SJSA1 (cell line): ENCODE results near the gene ARL14EPL. TPM values are rescaled to one million over a fixed set of nuclear protein-coding genes. Genes with fewer than 3 reads are reported as not detected.
"Not testable (repeated sequence)": the region's sequence is repeated elsewhere in the genome, so short reads cannot be mapped to it uniquely, and the experiment has no call there.

Experiments used
- DNase-seq, 2 experiments: peaks; one replicate each; pipeline ENCODE4 v3.0.0-alpha.2; 2015 to 2020; ENCODE audit warnings: low spot score in 2 of 2, low read depth in 1 of 2
- H3K27ac ChIP-seq: fragments of 250-450 bp; sonication (Bioruptor Pico); 2 replicates; pipeline ENCODE4 v1.5.1; 2020; ENCODE audit warnings: mild to moderate bottlenecking, moderate library complexity
- H3K27me3 ChIP-seq: fragments of 250-450 bp; sonication (Bioruptor Pico); replicated peaks from 2 replicates; pipeline ENCODE4 v1.5.1; 2020; ENCODE audit warnings: mild to moderate bottlenecking, moderate library complexity
- H3K36me3 ChIP-seq: fragments of 250-450 bp; sonication (Bioruptor Pico); 2 replicates; pipeline ENCODE4 v1.5.1; 2020; ENCODE audit warnings: mild to moderate bottlenecking
- H3K4me1 ChIP-seq: fragments of 250-450 bp; sonication (Bioruptor Pico); replicated peaks from 2 replicates; pipeline ENCODE4 v1.6.1; 2021; ENCODE audit warnings: mild to moderate bottlenecking
- H3K4me3 ChIP-seq: fragments of 250-450 bp; sonication (Bioruptor Pico); 2 replicates; pipeline ENCODE4 v1.5.1; 2020; ENCODE audit warnings: mild to moderate bottlenecking
- H3K9me3 ChIP-seq: fragments of 250-450 bp; sonication (Bioruptor Pico); replicated peaks from 2 replicates; pipeline ENCODE4 v1.5.1; 2020; ENCODE audit warnings: mild to moderate bottlenecking
- total RNA-seq: library from RNA; depleted of rRNA; stranded (reverse); fragments of >200 nt; shearing (Covaris generic); gene quantifications from 2 replicates; pipeline ENCODE4 v1.2.3, GENCODE V29; 2014

ARL14EPL gene
- total RNA-seq, 1 experiment from 2014 or later = 1.3 TPM

GRCh38 chr5:116071211-116071610, 38.9 kb downstream of the ARL14EPL start:
- no peaks in the 10 kb centered on the region for H3K27me3 ChIP-seq

GRCh38 chr5:116075191-116075831, 43.0 kb downstream of the ARL14EPL start:
- H3K9me3 ChIP-seq = no peaks in the 10 kb centered on the region
- no peak overlapping the region for H3K4me3 ChIP-seq
- no peaks in the 10 kb centered on the region for H3K27me3 ChIP-seq
- H3K36me3 ChIP-seq = no peaks in the 10 kb centered on the region
- no peak overlapping the region for H3K27ac ChIP-seq
- no peak for DNase-seq
- peaks cover 6% of the 10 kb centered on the region for H3K4me1 ChIP-seq

More at GRCh38 chr5:116071211-116071610, 38.9 kb downstream of the ARL14EPL start:
- Histone ChIP-seq H3K4me1 (peaks cover 6% of the 10 kb centered on the region), H3K36me3 (no peaks in the 10 kb centered on the region), H3K4me3 (no peak overlapping the region), H3K27ac (no peak overlapping the region), H3K9me3 (no peaks in the 10 kb centered on the region)
- no peak for DNase-seq

GRCh38 chr5:116076496-116076895, 44.2 kb downstream of the ARL14EPL start:
- peaks cover 6% of the 10 kb centered on the region for H3K4me1 ChIP-seq
- no peaks in the 10 kb centered on the region for H3K9me3 ChIP-seq
- no peak for DNase-seq
- H3K27me3 ChIP-seq = no peaks in the 10 kb centered on the region
- H3K4me3 ChIP-seq = no peak overlapping the region
- H3K36me3 ChIP-seq = no peaks in the 10 kb centered on the region
- H3K27ac ChIP-seq = no peak overlapping the region

- DNase-seq = no peak
- no peak overlapping the region for H3K27ac ChIP-seq
- H3K4me3 ChIP-seq = no peak overlapping the region
- H3K4me1 ChIP-seq = peaks cover 6% of the 10 kb centered on the region
- no peaks in the 10 kb centered on the region; the same call in 1 of the 2 replicates for H3K36me3 ChIP-seq
- H3K27me3 ChIP-seq = no peaks in the 10 kb centered on the region
- no peaks in the 10 kb centered on the region for H3K9me3 ChIP-seq
These were observed 45.9 kb downstream of the ARL14EPL start for GRCh38 chr5:116078199-116078598.

GRCh38 chr5:116084287-116084691, 52.0 kb downstream of the ARL14EPL start:
- peaks cover 11% of the 10 kb centered on the region for H3K4me1 ChIP-seq
- H3K36me3 ChIP-seq = peaks cover 28% of the 10 kb centered on the region
- peak overlapping the region; percentile 84 for H3K4me3 ChIP-seq
- no peaks in the 10 kb centered on the region for H3K27me3 ChIP-seq
- no peaks in the 10 kb centered on the region for H3K9me3 ChIP-seq
- DNase-seq = no peak
- peak overlapping the region; percentile 94 for H3K27ac ChIP-seq

GRCh38 chr5:116084871-116085715, 52.8 kb downstream of the ARL14EPL start, which contains the start of gene COMMD10:
Gene COMMD10 (plus strand): TSS chr5:116085025.
- peak; percentile 87 to 88 for DNase-seq
- Histone ChIP-seq H3K27ac (peak within 1 kb of the TSS; percentile 94), H3K27me3 (no peaks in the 10 kb centered on the region)

GRCh38 chr5:116086309-116086708, 54.0 kb downstream of the ARL14EPL start:
- H3K27me3 ChIP-seq, H3K27ac ChIP-seq, H3K9me3 ChIP-seq, DNase-seq: not testable (repeated sequence)
- Histone ChIP-seq H3K4me3 (peak overlapping the region; percentile 84; the same call in 1 of the 2 replicates), H3K36me3 (peaks cover 45% of the 10 kb centered on the region), H3K4me1 (peaks cover 11% of the 10 kb centered on the region)

More at GRCh38 chr5:116084871-116085715, 52.8 kb downstream of the ARL14EPL start, which contains the start of gene COMMD10:
- Histone ChIP-seq H3K4me1 (peaks cover 11% of the 10 kb centered on the region), H3K9me3 (no peaks in the 10 kb centered on the region), H3K4me3 (peak within 1 kb of the TSS; percentile 84), H3K36me3 (peaks cover 33% of the 10 kb centered on the region)

GRCh38 chr5:116088062-116088461, 55.8 kb downstream of the ARL14EPL start:
- H3K4me3 ChIP-seq = no peak overlapping the region
- no peaks in the 10 kb centered on the region for H3K27me3 ChIP-seq
- H3K9me3 ChIP-seq = no peaks in the 10 kb centered on the region
- DNase-seq = no peak
- H3K27ac ChIP-seq = no peak overlapping the region
- H3K4me1 ChIP-seq = peaks cover 11% of the 10 kb centered on the region
- peaks cover 62% of the 10 kb centered on the region for H3K36me3 ChIP-seq

GRCh38 chr5:116090302-116090701, 58.0 kb downstream of the ARL14EPL start:
- H3K36me3 ChIP-seq = peaks cover 77% of the 10 kb centered on the region
- H3K4me1 ChIP-seq = peaks cover 6% of the 10 kb centered on the region
- no peaks in the 10 kb centered on the region for H3K9me3 ChIP-seq
- no peak for DNase-seq
- H3K27me3 ChIP-seq = no peaks in the 10 kb centered on the region
- no peak overlapping the region for H3K4me3 ChIP-seq
- no peak overlapping the region for H3K27ac ChIP-seq

- Histone ChIP-seq H3K4me1 (no peaks in the 10 kb centered on the region), H3K9me3 (no peaks in the 10 kb centered on the region), H3K27me3 (no peaks in the 10 kb centered on the region), H3K27ac (no peak overlapping the region), H3K36me3 (peaks cover 84% of the 10 kb centered on the region), H3K4me3 (no peak overlapping the region)
- no peak for DNase-seq
These were observed 59.1 kb downstream of the ARL14EPL start for GRCh38 chr5:116091416-116091815.

- Histone ChIP-seq H3K4me1 (no peaks in the 10 kb centered on the region), H3K36me3 (peaks cover 72% of the 10 kb centered on the region), H3K9me3 (no peaks in the 10 kb centered on the region), H3K27me3 (no peaks in the 10 kb centered on the region), H3K4me3 (no peak overlapping the region), H3K27ac (no peak overlapping the region)
- DNase-seq = peak in 1 of 2 experiments; percentile 24
These were observed 65.0 kb downstream of the ARL14EPL start for GRCh38 chr5:116097301-116097700.

GRCh38 chr5:116098998-116099397, 66.7 kb downstream of the ARL14EPL start:
- Histone ChIP-seq H3K27me3 (no peaks in the 10 kb centered on the region), H3K4me3 (no peak overlapping the region), H3K9me3 (no peaks in the 10 kb centered on the region), H3K36me3 (peaks cover 55% of the 10 kb centered on the region), H3K4me1 (no peaks in the 10 kb centered on the region), H3K27ac (no peak overlapping the region)
- no peak for DNase-seq

- not testable (repeated sequence) for H3K27ac ChIP-seq, H3K27me3 ChIP-seq, DNase-seq, H3K4me1 ChIP-seq, H3K4me3 ChIP-seq, H3K9me3 ChIP-seq
- H3K36me3 ChIP-seq = peaks cover 12% of the 10 kb centered on the region
These were observed 72.7 kb downstream of the ARL14EPL start for GRCh38 chr5:116104941-116105340.
